Progenitor cell of endocrine pancreas (in vitro differentiated cells): ENCODE results near the gene HIPK1. TPM values are rescaled to one million over a fixed set of nuclear protein-coding genes. Genes with fewer than 3 reads are reported as not detected.

ENCODE experiments used
- DNase-seq: peaks from one replicate; pipeline ENCODE4 v3.0.0; 2021; ENCODE audit warnings: low spot score; ENCODE audit not compliant: unreplicated experiment
- H3K27ac Mint-ChIP-seq: 2 replicates; pipeline ENCODE4 v1.8.0; 2021; ENCODE audit warnings: mild to moderate bottlenecking, moderate library complexity, mixed read lengths
- H3K27me3 Mint-ChIP-seq: 2 replicates; pipeline ENCODE4 v1.8.0; 2021; ENCODE audit warnings: mixed read lengths
- H3K36me3 Mint-ChIP-seq: 2 replicates; pipeline ENCODE4 v1.8.0; 2022; ENCODE audit warnings: mixed read lengths; ENCODE audit not compliant: insufficient read depth
- H3K4me1 Mint-ChIP-seq: 2 replicates; pipeline ENCODE4 v1.8.0; 2021; ENCODE audit warnings: low read depth, mixed read lengths
- H3K4me3 Mint-ChIP-seq: 2 replicates; pipeline ENCODE4 v1.8.0; 2021; ENCODE audit warnings: low read depth, mild to moderate bottlenecking, moderate library complexity, mixed read lengths
- H3K9me3 Mint-ChIP-seq: 2 replicates; pipeline ENCODE4 v1.8.0; 2021; ENCODE audit warnings: low read depth, mixed read lengths
- CTCF ChIP-seq: fragments of 200-600 bp; sonication (generic); IDR thresholded peaks from one replicate; pipeline ENCODE4 v1.5.0; 2021; ENCODE audit warnings: antibody characterized with exemption, mild to moderate bottlenecking; ENCODE audit not compliant: unreplicated experiment
- total RNA-seq: library from RNA; stranded (reverse); gene quantifications from 2 replicates; pipeline ENCODE4 v1.2.1, GENCODE V29; 2021

HIPK1 gene
- total RNA-seq, 1 donor from 2014 or later = 54.2 TPM

DNA sequence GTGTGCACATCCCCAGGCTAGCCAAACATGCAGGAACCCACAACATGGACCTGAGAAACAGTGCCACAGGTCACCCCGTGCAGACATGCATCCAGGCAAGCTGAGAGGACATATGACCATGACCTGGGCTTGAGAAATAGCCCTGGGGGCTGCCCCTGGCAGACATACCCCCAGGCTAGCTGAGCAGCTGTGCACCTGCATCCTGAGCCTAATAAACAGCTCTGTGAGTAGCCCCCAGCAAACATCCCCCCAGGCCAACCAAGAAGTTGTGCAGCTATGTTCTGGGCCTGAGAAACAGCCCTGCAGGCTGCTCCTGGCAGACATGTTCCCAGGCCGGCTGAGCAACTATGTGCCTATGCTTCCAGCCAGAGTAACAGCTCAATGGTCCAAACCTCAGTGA, 64.6 kb downstream of the HIPK1 start:
- no peak for DNase-seq
- H3K27ac Mint-ChIP-seq = no peak overlapping the region
- no peak overlapping the region for H3K4me3 Mint-ChIP-seq
- no peaks in the 10 kb centered on the region for H3K4me1 Mint-ChIP-seq
- H3K27me3 Mint-ChIP-seq = peaks cover 11% of the 10 kb centered on the region
- H3K9me3 Mint-ChIP-seq = peaks cover 13% of the 10 kb centered on the region
- H3K36me3 Mint-ChIP-seq = no peaks in the 10 kb centered on the region
- no peak for TF ChIP-seq CTCF

DNA sequence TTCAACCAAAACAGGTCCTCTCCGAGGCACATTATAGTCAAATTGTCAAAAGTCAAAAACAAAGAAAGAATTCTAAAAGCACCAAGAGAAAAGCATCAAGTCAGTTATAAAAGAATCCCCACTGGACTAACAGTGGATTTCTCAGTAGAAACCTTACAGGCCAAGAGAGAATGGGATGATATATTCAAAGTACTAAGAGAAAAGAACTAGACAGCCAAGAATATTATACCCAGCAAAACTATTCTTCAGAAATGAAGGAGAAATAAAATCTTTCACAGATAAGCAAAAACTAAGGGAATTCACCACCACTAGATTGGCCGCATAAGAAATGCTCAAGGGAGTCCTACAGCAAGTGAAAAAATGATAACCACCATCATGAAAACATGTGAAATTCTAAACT, 66.3 kb downstream of the HIPK1 start:
- DNase-seq = no peak
- Mint-ChIP-seq H3K4me3 (no peak overlapping the region), H3K27ac (no peak overlapping the region), H3K4me1 (peaks cover 7% of the 10 kb centered on the region), H3K27me3 (peaks cover 9% of the 10 kb centered on the region), H3K9me3 (peaks cover 13% of the 10 kb centered on the region), H3K36me3 (no peaks in the 10 kb centered on the region)
- no peak for TF ChIP-seq CTCF

GRCh38 chr1:113998361-113998760, 69.2 kb downstream of the HIPK1 start:
- no peak for TF ChIP-seq CTCF
- no peak for DNase-seq
- peaks cover 11% of the 10 kb centered on the region for H3K4me1 Mint-ChIP-seq
- H3K36me3 Mint-ChIP-seq = no peaks in the 10 kb centered on the region
- peaks cover 13% of the 10 kb centered on the region for H3K9me3 Mint-ChIP-seq
- H3K27ac Mint-ChIP-seq = no peak overlapping the region
- peaks cover 16% of the 10 kb centered on the region for H3K27me3 Mint-ChIP-seq
- no peak overlapping the region for H3K4me3 Mint-ChIP-seq

GRCh38 chr1:113999233-113999632, 70.1 kb downstream of the HIPK1 start:
- no peak for DNase-seq

DNA sequence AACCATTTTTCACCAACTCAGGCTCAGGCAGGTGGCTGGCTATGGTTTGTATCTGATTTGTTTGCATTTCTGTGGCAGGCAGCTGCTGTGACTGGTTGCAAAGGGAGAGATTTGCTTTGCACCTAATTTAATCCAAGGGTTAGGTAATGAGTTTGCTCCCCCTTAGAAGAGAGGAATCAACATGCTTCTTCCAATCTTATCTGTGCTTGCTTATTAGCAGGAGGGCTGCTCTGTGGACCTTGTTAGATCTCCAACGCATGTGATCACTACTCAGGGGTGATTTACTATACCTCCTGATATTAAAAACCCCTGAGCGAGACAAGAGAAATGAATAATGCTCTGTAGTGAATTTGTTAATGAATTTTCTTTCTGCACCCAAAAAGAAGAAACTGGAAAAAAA, 70.7 kb downstream of the HIPK1 start:
- Mint-ChIP-seq H3K9me3 (peaks cover 10% of the 10 kb centered on the region), H3K27ac (no peak overlapping the region), H3K36me3 (no peaks in the 10 kb centered on the region), H3K27me3 (peaks cover 22% of the 10 kb centered on the region), H3K4me3 (no peak overlapping the region), H3K4me1 (peaks cover 17% of the 10 kb centered on the region)
- no peak for DNase-seq
- TF ChIP-seq CTCF = no peak

More at GRCh38 chr1:113999233-113999632, 70.1 kb downstream of the HIPK1 start:
- Mint-ChIP-seq H3K36me3 (no peaks in the 10 kb centered on the region), H3K4me1 (peaks cover 17% of the 10 kb centered on the region), H3K27me3 (peaks cover 20% of the 10 kb centered on the region), H3K4me3 (no peak overlapping the region), H3K27ac (no peak overlapping the region), H3K9me3 (peaks cover 12% of the 10 kb centered on the region)
- no peak for TF ChIP-seq CTCF
